T47D (cell line): Measurements from ENCODE around the gene SPATA2L.

ENCODE experiments used
- DNase-seq, 2 experiments: peaks; one replicate each; pipeline versions ENCODE4 v3.0.0 to v3.0.0-alpha.2; 2011 to 2012; ENCODE audit warnings: low read depth in 1 of 2, low spot score in 1 of 2
- JUND ChIP-seq: IDR thresholded peaks from 2 replicates; pipeline ENCODE4 v1.6.1; 2012; ENCODE audit warnings: low read depth
- in situ Hi-C: cut with HindIII; loops from 2 replicates; pipeline ENCODE4 v1.10.0; 2016; ENCODE audit warnings: low sequenced_read_pairs, low pct_unique_long_range_greater_than_20kb

Gene SPATA2L

DNA sequence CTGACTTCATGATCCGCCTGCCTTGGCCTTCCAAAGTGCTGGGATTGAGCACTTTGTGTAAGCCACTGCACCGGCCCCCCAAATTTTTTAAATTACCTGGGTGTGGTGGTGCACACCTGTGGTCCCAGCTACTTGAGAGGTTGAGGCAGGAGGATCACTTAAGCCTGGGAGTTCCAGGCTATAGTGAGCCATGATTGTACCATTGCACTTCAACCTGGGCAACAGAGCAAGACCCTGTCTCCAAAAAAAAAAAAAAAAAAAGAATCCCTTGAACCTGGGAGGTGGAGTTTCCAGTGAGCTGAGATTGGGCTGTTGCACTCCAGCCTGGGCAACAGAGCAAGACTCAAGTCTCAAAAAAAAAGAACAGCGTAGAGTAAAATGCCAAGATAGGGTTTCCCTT is 35.0 kb upstream of the SPATA2L start:
- no peak for TF ChIP-seq JUND
- no peak for DNase-seq
- in situ Hi-C loops = no loop called here

DNA sequence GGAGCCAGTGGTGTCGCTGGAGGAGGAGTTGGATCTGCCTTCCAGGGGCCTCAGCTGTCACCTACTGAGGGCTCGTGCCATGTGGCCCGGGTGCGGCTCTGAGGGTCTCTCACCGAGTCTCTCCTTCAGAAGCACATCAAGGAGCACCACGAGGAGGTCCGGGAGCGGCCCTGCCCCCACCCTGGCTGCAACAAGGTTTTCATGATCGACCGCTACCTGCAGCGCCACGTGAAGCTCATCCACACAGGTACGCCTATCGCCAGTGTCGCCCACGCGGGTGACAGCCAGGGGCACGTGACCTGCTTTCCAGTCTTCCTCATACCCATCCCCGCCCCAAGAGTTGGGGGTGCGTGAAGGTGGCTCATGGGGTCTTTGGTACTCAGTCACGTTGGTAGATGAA is 32.3 kb upstream of the SPATA2L start:
- DNase-seq = no peak
- TF ChIP-seq JUND = no peak
- in situ Hi-C loops = no loop called here

DNA sequence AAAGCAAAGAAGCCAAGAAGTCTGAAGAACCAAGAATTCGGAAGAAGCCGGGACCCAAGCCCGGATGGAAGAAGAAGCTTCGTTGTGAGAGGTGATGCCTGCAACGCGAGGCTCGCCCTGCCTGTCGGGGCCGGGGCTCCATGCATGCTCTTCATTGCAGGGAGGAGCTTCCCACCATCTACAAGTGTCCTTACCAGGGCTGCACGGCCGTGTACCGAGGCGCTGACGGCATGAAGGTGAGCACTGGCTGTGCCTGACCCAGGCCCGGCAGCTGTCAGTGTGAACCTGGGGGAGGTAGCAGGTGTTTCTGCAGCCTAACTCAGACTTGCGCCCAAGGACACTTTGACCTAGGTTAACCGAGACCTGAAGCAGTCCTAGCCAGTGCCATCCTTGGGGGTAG is 31.8 kb upstream of the SPATA2L start:
- no peak for TF ChIP-seq JUND
- no peak for DNase-seq
- in situ Hi-C loops = no loop called here

DNA sequence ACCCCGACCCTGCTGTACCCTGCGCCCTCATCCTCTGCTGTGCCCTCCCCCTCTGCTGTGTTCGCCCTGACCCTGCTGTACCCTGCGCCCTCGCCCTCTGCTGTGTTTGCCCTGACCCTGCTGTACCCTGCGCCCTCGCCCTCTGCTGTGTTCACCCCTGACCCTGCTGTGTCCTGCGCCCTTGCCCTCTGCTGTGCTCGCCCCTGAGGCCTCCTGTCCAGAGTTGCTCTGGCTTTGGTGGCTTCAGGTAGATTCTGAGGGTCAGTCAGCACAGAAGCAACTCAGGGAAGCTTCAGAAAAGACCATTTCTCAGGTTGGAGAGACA is 31.4 kb upstream of the SPATA2L start:
- no peak for DNase-seq
- no peak for TF ChIP-seq JUND

DNA sequence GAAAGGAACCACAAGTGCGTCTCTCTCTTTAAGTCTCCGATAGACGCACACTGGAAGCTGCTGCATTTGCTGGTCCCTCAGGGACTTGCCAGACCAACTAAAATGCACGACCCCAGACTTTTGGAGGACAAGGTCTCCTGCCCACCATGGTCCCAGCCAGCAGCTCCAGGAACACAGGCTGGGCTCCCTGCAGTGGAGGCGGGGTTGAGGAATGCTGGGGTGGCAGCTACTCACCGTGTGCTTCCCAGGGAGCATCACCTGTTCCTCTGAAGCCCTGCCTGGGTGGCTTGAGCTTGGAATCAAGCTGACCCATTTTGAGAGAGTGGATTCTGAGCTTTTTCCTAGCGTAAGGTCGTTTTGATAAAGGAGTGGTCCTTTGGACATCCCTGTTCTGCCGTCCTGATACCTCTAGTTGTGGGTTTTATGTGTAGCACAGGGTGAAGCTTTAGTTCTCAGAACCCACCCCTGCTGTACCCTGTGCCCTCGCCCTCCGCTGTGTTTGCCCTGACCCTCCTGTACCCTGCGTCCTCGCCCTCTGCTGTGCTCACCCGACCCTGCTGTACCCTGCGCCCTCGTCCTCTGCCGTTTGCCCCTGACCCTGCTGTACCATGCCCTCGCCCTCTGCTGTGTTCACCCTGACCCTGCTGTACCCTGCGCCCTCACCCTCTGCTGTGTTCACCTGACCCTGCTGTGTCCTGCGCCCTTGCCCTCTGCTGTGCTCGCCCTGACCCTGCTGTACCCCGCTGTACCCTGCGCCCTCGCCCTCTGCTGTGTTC is 30.8 kb upstream of the SPATA2L start:
- in situ Hi-C loops = no loop called here
- no peak for TF ChIP-seq JUND

More for the DNA sequence above, 31.4 kb upstream of the SPATA2L start:
- in situ Hi-C loops = no loop called here

DNA sequence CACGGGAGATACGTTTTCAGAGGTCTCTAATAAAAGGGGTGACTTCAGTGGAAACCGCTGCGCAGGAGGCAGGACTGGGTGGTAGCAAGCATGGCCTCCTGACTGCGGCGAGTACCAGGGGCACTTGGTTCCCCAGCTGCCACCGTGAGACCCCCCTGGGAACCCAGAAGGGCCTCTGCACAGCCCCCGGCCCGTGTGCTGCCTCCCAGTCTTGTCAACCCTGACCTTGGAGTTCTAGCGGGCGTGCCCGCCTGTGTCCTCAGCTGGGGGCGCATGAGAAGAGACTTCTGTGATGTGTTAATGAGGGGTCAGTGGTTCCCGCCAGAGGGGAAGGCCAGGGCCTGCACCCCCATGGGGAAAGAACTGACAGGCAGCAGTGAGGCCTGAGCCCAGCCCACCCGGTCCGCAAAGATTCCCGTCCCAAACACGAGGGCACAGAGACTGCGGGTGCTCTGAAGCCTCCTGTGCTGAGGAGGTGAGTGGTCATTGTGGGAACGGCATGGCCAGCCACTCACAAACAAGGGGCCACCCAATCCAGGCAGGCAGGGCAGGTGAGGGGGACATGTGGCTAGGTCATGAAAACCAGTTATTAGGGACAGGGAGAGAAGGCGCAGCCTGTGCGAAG is 29.2 kb upstream of the SPATA2L start:
- DNase-seq = no peak
- TF ChIP-seq JUND = no peak
- in situ Hi-C loops = no loop called here

More for the DNA sequence above, 30.8 kb upstream of the SPATA2L start:
- DNase-seq = no peak

DNA sequence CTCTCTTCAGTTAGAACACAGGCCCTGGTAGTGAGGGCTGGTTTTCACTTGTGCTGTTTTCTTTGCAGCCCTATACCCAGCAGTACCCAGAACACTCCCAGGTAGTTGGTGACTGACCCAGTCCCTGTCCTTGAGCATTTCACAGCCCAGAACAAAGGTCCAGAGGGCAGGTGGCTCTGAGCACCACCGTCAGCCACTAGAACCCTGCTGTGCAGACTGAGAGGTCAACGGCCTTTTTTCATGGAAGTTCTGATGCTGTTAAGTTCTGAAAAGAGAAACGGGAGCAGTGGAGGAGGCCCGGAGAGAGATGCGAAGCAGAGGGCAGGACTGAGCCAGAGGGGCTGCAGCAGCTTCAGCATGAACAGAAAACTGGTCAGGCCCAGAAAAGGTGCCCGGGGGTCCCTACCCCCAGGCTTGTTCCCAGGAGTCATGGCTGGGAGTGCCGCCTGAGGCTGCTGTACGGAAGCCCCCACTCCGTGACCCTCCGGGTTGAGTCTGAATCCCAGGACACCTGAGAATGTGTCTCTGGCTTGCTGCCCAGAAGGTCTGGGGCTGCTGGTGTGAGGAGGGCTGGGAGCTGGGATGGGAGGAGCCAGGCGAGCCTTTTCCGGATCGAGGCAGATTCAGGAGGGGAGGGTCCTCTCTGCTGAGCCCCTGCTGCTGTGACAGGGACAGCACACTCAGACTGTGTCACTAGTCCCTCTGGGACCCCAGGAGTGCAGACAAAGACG is 28.5 kb upstream of the SPATA2L start:
- DNase-seq = no peak
- in situ Hi-C loops = no loop called here
- no peak for TF ChIP-seq JUND

DNA sequence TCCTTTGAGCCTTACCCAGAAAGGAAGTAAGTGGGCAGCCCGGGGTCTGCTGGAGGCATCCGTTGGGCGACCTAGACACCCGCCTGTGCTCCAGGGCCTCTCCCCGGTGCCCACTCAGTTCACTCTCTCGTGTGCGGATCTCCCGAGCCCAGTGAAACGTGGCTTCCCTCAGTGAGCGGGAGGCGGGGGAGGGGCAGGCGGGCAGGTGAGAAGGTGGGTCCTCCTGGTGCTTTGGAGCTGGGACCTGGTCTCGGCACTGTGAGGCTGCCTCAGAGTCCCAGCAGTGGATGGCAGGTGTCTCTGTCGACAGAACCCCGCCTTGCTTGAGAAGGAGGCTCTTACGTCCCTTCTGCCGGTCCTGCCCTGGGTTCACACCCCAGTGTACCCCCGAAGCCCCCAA is 27.8 kb upstream of the SPATA2L start:
- no peak for TF ChIP-seq JUND
- in situ Hi-C loops = no loop called here

DNA sequence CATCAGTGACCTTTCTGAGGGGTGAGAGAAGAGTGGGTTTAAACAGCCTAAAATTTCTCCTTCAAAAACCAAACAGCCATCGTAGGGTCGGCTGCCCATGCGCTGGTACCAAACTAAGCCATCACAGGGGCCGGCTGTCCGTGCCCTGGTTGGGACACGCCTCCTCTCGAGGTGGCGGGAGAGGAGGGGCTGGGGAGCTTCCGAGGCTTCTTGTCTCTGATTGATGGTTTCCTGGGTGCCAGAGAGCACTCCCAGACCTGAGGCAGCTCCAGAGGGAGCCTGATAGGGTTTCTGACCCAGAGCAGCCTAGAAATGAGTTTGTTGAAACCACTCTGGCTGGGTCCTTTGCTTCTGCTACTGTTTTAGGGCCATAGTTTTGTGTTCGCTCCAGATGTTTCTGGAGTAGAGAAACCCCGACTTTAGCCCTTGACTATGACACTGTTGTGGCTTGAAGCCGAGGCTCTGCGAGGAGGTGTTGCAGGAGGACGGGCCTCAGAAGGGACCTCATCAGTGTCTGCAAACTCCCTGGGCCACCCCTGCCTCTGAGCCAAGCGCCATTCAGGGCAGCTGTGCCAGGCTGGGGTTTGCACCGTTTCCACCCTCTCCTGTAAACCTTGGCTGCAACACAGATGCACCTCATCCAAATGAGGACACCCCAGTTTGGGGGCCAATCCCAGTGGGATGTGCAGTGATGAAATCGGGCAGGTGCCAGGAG is 26.1 kb upstream of the SPATA2L start:
- DNase-seq = no peak
- in situ Hi-C loops = no loop called here
- no peak for TF ChIP-seq JUND

More for the DNA sequence above, 27.8 kb upstream of the SPATA2L start:
- no peak for DNase-seq

DNA sequence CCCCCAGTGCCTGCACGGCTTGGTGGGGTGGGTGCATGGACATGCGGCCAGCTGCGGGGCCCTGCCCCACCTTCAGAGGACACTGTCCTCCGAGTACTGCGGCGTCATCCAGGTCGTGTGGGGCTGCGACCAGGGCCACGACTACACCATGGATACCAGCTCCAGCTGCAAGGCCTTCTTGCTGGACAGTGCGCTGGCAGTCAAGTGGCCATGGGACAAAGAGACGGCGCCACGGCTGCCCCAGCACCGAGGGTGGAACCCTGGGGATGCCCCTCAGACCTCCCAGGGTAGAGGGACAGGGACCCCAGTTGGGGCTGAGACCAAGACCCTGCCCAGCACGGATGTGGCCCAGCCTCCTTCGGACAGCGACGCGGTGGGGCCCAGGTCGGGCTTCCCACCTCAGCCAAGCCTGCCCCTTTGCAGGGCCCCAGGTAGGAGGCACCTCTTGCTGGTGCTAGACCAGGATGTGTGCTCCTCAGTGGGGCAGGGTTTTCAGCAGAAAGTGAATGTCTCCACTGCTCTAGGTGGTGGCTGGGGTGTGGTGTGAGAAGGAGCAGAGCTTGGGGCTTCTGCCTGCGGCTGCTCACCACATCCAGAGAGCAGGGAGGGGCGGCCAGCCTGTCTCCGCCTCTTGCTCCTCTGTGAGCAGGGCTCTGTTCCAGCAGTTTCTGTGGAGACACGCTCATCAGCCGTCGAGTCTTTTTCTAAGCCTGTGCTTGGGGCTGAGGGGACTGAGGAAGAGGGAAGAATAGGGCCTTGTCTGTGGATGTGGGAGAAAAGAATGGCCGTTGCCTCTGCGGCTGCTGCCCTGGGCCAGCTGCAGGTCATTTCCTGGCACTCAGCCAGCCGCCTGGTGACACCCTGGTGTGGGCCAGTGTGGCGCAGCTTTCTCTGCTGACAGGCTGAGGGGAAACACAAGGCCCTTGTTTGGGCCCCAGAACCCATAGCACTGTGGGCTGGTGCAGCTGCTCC is 22.1 kb upstream of the SPATA2L start:
- DNase-seq = no peak
- no peak for TF ChIP-seq JUND
- in situ Hi-C loops = no loop called here

DNA sequence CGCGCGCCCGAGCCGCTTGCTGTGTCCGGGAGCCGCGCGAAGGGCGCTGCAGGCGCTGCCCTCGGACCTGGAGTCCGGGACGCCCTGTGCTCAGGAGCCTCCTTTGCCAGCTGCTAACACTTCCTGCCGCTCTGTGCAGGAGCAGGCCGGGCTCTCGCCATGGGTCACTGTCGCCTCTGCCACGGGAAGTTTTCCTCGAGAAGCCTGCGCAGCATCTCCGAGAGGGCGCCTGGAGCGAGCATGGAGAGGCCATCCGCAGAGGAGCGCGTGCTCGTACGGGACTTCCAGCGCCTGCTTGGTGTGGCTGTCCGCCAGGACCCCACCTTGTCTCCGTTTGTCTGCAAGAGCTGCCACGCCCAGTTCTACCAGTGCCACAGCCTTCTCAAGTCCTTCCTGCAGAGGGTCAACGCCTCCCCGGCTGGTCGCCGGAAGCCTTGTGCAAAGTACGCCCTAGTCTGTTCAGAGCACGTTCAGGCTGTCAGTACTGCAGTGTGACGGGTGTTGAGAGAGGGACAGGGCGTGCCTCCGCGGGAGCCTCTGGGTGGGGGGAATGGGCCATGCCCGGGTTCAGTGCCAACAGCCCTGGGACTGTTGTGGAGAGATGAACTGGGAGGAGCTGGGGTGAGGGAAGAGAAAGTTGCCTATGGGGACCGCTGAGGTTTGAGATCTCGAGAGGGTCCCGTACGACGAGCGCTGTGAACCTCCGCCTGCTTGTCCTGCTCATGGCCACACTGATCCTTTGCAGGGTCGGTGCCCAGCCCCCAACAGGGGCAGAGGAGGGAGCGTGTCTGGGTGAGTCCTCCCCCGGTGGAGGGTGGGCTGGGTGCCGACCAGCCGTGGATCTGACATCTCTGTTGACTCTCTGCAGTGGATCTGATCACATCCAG is 21.1 kb upstream of the SPATA2L start:
- no peak for TF ChIP-seq JUND
- DNase-seq = peak in 1 of 2 experiments; percentile 78
- in situ Hi-C loops = no loop called here
